Ovary (tissue), 3 donors: ENCODE data around the gene C12orf57.

Experiments
- EP300 ChIP-seq: sonication (generic); formaldehyde crosslinking; IDR thresholded peaks from one replicate; pipeline ENCODE4 v1.6.1; 2017; ENCODE audit warnings: antibody characterized with exemption
- POLR2A ChIP-seq: fragments of 450-650 bp; IDR thresholded peaks from one replicate; pipeline ENCODE4 v1.6.1; 2017; ENCODE audit warnings: antibody characterized with exemption, mild to moderate bottlenecking, moderate library complexity
- TF ChIP-seq, protein P1 (sequence below), 3 donors: fragments of 450-650 bp in 2 of 3; fragments of 200-600 bp in 1 of 3; IDR thresholded peaks; one replicate each; pipeline versions ENCODE4 v1.5.1 to v1.8.0; 2016 to 2022; ENCODE audit warnings: antibody characterized with exemption in 3 of 3, mild to moderate bottlenecking in 1 of 3
- donor health status: DM: no; HTN: no; CAD: no.

DNA sequence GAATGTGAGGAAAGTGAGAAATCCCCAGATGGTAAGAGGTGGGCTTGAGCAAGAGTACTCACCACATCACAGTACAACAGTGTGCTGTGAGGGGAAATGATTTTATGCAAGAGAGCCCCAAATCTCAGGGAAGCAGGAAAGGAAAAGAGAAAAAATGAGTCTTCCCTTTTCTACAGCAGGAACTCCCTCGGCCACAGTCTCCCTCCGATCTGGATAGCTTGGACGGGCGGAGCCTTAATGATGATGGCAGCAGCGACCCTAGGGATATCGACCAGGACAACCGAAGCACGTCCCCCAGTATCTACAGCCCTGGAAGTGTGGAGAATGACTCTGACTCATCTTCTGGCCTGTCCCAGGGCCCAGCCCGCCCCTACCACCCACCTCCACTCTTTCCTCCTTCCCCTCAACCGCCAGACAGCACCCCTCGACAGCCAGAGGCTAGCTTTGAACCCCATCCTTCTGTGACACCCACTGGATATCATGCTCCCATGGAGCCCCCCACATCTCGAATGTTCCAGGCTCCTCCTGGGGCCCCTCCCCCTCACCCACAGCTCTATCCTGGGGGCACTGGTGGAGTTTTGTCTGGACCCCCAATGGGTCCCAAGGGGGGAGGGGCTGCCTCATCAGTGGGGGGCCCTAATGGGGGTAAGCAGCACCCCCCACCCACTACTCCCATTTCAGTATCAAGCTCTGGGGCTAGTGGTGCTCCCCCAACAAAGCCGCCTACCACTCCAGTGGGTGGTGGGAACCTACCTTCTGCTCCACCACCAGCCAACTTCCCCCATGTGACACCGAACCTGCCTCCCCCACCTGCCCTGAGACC, 8.2 kb upstream of the C12orf57 start:
- TF ChIP-seq POLR2A (no peak), EP300 (no peak)
- TF ChIP-seq, protein P1, sequence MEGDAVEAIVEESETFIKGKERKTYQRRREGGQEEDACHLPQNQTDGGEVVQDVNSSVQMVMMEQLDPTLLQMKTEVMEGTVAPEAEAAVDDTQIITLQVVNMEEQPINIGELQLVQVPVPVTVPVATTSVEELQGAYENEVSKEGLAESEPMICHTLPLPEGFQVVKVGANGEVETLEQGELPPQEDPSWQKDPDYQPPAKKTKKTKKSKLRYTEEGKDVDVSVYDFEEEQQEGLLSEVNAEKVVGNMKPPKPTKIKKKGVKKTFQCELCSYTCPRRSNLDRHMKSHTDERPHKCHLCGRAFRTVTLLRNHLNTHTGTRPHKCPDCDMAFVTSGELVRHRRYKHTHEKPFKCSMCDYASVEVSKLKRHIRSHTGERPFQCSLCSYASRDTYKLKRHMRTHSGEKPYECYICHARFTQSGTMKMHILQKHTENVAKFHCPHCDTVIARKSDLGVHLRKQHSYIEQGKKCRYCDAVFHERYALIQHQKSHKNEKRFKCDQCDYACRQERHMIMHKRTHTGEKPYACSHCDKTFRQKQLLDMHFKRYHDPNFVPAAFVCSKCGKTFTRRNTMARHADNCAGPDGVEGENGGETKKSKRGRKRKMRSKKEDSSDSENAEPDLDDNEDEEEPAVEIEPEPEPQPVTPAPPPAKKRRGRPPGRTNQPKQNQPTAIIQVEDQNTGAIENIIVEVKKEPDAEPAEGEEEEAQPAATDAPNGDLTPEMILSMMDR (IDR thresholded peaks at IDR 0.05): no peak
